SJSA1 (cell line): ENCODE data around the gene MICU1. TPM values are rescaled to one million over a fixed set of nuclear protein-coding genes. Genes with fewer than 3 reads are reported as not detected.
"Not testable (repeated sequence)": the region's sequence is repeated elsewhere in the genome, so short reads cannot be mapped to it uniquely, and the experiment has no call there.

Experiments used
- DNase-seq, 2 experiments: peaks; one replicate each; pipeline ENCODE4 v3.0.0-alpha.2; 2015 to 2020; ENCODE audit warnings: low spot score in 2 of 2, low read depth in 1 of 2
- H3K27ac ChIP-seq: fragments of 250-450 bp; sonication (Bioruptor Pico); 2 replicates; pipeline ENCODE4 v1.5.1; 2020; ENCODE audit warnings: mild to moderate bottlenecking, moderate library complexity
- H3K27me3 ChIP-seq: fragments of 250-450 bp; sonication (Bioruptor Pico); replicated peaks from 2 replicates; pipeline ENCODE4 v1.5.1; 2020; ENCODE audit warnings: mild to moderate bottlenecking, moderate library complexity
- H3K36me3 ChIP-seq: fragments of 250-450 bp; sonication (Bioruptor Pico); 2 replicates; pipeline ENCODE4 v1.5.1; 2020; ENCODE audit warnings: mild to moderate bottlenecking
- H3K4me1 ChIP-seq: fragments of 250-450 bp; sonication (Bioruptor Pico); replicated peaks from 2 replicates; pipeline ENCODE4 v1.6.1; 2021; ENCODE audit warnings: mild to moderate bottlenecking
- H3K4me3 ChIP-seq: fragments of 250-450 bp; sonication (Bioruptor Pico); 2 replicates; pipeline ENCODE4 v1.5.1; 2020; ENCODE audit warnings: mild to moderate bottlenecking
- H3K9me3 ChIP-seq: fragments of 250-450 bp; sonication (Bioruptor Pico); replicated peaks from 2 replicates; pipeline ENCODE4 v1.5.1; 2020; ENCODE audit warnings: mild to moderate bottlenecking
- total RNA-seq: library from RNA; depleted of rRNA; stranded (reverse); fragments of >200 nt; shearing (Covaris generic); gene quantifications from 2 replicates; pipeline ENCODE4 v1.2.3, GENCODE V29; 2014

MICU1 gene
- total RNA-seq, 1 experiment from 2014 or later, result 57.1 TPM

DNA sequence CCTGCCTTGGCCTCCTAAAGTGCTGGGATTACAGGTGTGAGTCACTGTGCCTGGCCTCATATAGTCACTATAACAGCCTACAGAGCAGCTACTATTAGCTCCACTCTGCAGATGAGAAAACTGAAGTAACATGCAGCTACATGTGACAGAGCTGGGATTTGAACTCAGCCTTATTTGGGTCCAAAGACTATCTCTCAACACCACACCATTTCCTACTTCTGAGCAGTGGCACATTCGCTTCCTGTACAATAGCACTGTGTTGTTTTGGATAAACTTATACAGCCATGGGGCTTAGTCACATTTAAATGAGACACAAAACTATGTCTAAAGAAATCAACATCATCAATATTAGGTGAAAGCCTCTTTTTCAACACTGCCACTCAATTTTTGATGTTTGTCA is 201.3 kb downstream of the MICU1 start:
- DNase-seq, result no peak
- Histone ChIP-seq H3K4me1 (no peaks in the 10 kb centered on the region), H3K9me3 (0 out of 2 replicates have a peak, but pooled peaks cover 4% of the 10 kb centered on the region), H3K27ac (no peak overlapping the region), H3K4me3 (no peak overlapping the region), H3K36me3 (peaks cover 19% of the 10 kb centered on the region), H3K27me3 (no peaks in the 10 kb centered on the region)

DNA sequence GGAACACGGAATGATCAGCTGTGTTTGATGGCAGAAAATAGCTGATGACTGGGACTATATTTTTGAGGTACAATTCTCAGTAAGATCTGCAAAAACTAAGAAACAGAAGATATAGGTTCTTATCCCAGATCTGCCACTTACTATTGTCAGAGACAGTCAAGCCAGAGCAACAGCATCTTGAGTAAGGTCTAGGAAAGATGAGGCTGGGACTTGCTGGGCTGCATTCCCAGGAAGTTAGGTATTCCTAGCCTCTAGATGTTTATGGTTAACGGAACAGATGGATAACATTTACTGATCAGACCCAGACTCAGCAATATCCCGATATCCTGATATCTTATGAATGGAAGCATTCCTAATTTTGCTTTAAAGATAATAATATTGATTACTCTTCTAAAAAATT is 202.5 kb downstream of the MICU1 start:
- no peaks in the 10 kb centered on the region for H3K27me3 ChIP-seq
- 0 out of 2 replicates have a peak, but pooled peaks cover 4% of the 10 kb centered on the region for H3K9me3 ChIP-seq
- no peaks in the 10 kb centered on the region for H3K4me1 ChIP-seq
- H3K4me3 ChIP-seq, result no peak overlapping the region
- DNase-seq, result no peak
- H3K27ac ChIP-seq, result no peak overlapping the region
- H3K36me3 ChIP-seq, result peaks cover 19% of the 10 kb centered on the region

DNA sequence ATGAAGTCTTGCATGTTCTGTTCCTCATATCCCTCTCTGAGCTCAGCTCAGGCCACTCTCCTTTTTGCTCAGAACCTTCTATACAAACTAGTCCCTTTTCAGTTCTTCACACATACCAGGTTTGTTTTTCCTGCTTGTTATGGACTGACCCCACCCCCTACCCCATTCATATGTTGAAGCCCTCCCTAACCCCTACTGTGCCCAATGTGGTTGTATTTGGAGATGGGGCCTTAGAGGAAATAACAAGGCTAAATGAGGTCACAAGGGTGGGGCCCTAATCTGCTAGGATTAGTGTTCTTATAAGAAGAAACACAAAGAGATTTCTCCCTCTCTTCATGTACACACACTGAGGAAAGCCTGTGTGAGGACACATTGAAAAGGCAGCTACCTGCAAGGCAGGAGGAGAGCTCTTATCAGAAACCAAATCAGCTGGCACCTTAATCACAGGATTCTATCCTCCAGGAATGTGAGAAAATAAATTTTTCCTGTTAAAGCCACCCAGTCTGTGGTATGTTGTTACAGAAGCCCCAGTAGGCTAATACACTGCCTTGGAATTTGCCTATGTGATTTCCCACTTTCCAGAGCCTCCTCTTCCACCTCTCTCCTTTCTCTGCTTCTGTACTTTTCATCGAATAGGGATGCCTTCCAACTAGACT is 203.9 kb downstream of the MICU1 start:
- no peak overlapping the region for H3K27ac ChIP-seq
- peaks cover 19% of the 10 kb centered on the region for H3K36me3 ChIP-seq
- no peaks in the 10 kb centered on the region for H3K4me1 ChIP-seq
- DNase-seq, result no peak
- H3K4me3 ChIP-seq, result no peak overlapping the region
- no peaks in the 10 kb centered on the region for H3K27me3 ChIP-seq
- H3K9me3 ChIP-seq, result peaks cover 4% of the 10 kb centered on the region; the same call in 1 of the 2 replicates

DNA sequence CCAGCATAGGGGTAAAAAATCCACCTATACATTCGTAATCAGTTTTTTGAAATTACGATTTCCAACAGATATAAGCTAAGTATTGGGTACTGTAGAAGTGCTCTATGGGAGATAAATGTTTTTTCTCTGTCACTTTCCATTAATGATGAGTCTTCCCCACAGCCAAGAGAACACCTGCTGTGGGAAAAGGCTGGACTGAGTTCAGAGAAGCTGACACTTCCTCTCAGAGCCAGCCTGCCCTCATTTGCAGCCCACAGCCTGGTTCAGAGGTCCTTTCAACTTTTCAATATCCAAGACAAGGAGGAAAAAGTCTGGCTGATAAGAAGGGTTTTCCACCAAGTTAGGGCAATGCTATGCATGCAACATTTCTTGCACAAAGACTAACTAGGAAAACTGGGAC is 206.6 kb downstream of the MICU1 start:
- Histone ChIP-seq H3K4me1 (no peaks in the 10 kb centered on the region), H3K27me3 (no peaks in the 10 kb centered on the region), H3K36me3 (peaks cover 19% of the 10 kb centered on the region), H3K9me3 (peaks cover 4% of the 10 kb centered on the region; the same call in 1 of the 2 replicates), H3K4me3 (no peak overlapping the region), H3K27ac (no peak overlapping the region)
- DNase-seq, result no peak

DNA sequence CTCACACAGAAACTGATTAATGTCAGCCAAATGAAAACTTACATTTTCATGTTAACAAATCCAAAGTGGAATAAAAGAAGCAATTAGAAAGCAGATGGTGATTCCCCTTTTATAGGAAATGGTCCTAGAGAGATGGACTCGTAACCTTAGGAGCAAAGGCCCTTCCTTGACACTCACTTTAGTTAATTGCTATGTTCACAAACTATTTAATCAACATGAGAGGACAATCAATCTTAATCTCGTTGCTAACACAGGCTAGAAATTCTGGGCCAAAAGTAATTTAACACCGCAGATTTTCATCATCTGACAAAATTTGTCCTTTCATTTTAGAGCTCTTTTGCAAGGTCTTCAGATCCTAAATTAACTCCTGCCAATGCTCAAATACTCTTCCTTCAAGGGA is 207.2 kb downstream of the MICU1 start:
- Histone ChIP-seq H3K36me3 (peaks cover 19% of the 10 kb centered on the region), H3K4me3 (no peak overlapping the region), H3K4me1 (no peaks in the 10 kb centered on the region), H3K9me3 (peaks cover 4% of the 10 kb centered on the region; the same call in 1 of the 2 replicates), H3K27ac (no peak overlapping the region), H3K27me3 (no peaks in the 10 kb centered on the region)
- DNase-seq, result no peak

DNA sequence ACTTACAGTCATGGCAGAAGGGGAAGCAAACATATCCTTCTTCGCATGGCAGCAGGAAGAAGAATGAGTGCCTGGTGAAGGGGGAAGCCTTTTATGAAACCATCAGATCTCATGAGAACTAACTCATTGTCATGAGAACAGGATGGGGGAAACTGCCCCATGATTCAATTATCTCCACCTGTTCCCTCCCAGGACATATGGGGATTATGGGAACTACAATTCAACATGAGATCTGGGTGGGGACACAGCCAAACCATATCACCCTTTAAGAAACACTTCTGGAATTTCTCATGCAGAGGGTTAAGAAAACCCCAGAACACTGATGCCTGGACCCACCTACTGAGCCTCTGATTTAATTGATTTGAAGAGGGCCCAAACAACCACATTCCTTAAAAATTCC is 207.9 kb downstream of the MICU1 start:
- Histone ChIP-seq H3K4me1 (no peaks in the 10 kb centered on the region), H3K36me3 (peaks cover 19% of the 10 kb centered on the region), H3K9me3 (peaks cover 4% of the 10 kb centered on the region; the same call in 1 of the 2 replicates), H3K27me3 (no peaks in the 10 kb centered on the region), H3K4me3 (no peak overlapping the region), H3K27ac (no peak overlapping the region)
- DNase-seq, result no peak

DNA sequence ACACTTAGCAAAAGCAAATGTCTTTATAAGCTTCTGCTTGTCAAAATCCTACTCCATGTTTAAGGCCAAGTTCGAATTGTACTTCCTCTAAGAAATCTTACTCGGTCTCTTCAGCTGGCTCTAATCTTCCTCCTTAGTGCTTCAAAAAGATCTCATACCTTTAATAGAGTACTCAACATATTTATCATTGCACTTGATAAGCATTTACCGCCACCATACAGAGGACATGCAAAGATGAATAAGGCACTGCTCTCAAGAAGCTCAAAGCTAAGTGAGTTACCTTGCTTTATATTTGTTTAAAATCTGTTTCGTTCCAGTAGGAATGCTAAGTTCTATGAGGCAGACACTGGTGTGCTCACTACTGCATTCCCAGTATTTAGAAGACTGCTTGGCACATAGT is 209.2 kb downstream of the MICU1 start:
- Histone ChIP-seq H3K36me3 (peaks cover 12% of the 10 kb centered on the region), H3K9me3 (no peaks in the 10 kb centered on the region; the same call in 1 of the 2 replicates), H3K4me1 (no peaks in the 10 kb centered on the region), H3K27me3 (no peaks in the 10 kb centered on the region), H3K27ac (no peak overlapping the region), H3K4me3 (no peak overlapping the region)
- no peak for DNase-seq

DNA sequence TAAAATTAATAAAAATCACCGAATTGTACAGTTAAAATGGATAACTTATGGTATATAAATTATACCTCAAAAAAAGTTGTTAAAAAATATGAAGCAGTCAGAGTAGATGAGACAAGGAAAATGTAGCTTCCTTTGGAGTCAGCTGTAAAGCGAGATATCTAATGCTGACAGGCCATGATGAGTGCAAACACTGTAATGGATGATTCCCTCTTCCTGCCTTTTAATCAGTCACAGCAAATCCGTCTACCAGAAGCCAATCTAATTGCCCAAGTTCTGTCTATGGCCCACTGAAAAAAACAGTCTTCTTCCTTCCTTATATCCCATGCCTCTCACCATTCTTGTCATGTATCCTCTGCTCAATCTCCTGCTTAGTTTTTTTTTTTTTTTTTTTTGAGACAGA is 211.2 kb downstream of the MICU1 start:
- Histone ChIP-seq H3K27ac (no peak overlapping the region), H3K4me3 (no peak overlapping the region), H3K36me3 (no peaks in the 10 kb centered on the region), H3K4me1 (peaks cover 15% of the 10 kb centered on the region), H3K27me3 (no peaks in the 10 kb centered on the region), H3K9me3 (no peaks in the 10 kb centered on the region; the same call in 1 of the 2 replicates)
- no peak for DNase-seq

DNA sequence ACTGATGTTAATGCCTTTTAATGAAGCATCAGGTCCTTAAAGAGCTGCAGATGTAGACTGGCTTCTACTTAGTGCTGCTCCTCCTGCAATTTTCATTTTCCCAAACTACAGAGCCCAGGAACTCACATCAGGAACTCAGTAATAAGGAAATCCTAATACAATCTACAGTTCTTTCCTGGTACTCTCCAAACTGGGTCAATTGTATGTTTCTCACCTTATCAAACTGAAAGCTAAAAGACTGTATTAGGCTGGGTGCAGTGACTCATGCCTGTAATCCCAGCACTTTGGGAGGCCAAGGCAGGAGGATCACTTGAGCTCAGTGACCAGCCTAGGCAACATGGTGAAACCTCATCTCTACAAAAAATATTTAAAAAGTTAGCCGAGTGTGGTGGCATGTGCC is 216.7 kb downstream of the MICU1 start:
- no peak overlapping the region for H3K4me3 ChIP-seq
- H3K9me3 ChIP-seq, result no peaks in the 10 kb centered on the region
- peaks cover 22% of the 10 kb centered on the region for H3K4me1 ChIP-seq
- 0 out of 2 replicates have a peak overlapping the region, but pooled peaks have one; percentile 5 for H3K27ac ChIP-seq
- no peaks in the 10 kb centered on the region for H3K36me3 ChIP-seq
- DNase-seq, result no peak
- H3K27me3 ChIP-seq, result no peaks in the 10 kb centered on the region

DNA sequence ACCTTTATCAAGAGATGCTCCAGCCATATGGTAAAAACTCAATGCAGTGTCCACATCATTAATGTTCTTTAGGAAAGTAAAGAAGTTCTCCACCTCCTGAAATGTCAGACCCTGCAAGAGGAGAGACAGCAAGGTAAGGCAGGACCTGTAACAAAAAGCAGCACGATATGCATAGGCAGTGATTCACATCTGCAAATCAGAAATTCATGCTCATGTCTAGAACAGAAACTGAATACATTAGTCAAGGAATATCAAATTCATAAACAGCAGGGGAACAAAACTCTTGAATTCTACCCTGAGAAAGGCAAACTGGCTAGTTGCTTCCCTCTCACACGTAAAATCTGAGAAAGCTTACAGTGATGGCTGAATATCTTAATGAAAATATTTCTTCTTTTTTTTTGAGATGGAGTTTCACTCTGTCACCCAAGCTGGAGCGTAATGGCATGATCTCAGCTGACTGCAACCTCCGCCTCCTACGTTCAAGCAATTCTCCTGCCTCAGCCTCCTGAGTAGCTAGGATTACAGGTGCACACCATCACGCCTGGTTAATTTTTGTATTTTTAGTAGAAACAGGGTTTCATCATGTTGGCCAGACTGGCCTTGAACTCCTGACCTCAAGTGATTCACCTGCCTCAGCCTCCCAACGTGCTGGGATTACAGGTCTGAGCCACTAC is 217.8 kb downstream of the MICU1 start:
- Histone ChIP-seq H3K27me3 (no peaks in the 10 kb centered on the region), H3K27ac (no peak overlapping the region), H3K36me3 (no peaks in the 10 kb centered on the region), H3K4me3 (no peak overlapping the region), H3K4me1 (peaks cover 22% of the 10 kb centered on the region), H3K9me3 (no peaks in the 10 kb centered on the region)
- no peak for DNase-seq

DNA sequence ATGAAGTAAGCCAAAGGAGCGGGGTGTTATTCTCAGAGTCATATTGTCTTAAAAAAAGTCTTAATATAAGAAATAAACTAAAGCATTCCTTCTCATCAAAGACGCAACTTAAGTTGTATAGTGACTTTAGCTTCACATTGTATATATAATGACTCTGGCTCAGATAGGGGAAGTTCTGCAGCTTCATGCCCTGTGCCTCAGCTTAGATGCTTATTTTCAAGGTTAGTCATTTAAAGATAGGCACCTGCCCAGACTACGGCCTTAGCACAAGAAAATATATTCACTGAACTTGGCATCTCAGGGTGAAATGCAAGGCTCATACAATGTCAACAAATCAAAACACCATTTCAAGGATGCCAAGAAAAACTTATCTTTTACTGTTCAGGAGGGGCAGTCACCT is 218.4 kb downstream of the MICU1 start:
- Histone ChIP-seq H3K36me3 (no peaks in the 10 kb centered on the region), H3K27ac (no peak overlapping the region), H3K9me3 (no peaks in the 10 kb centered on the region), H3K27me3 (no peaks in the 10 kb centered on the region), H3K4me1 (peaks cover 22% of the 10 kb centered on the region), H3K4me3 (no peak overlapping the region)
- no peak for DNase-seq

DNA sequence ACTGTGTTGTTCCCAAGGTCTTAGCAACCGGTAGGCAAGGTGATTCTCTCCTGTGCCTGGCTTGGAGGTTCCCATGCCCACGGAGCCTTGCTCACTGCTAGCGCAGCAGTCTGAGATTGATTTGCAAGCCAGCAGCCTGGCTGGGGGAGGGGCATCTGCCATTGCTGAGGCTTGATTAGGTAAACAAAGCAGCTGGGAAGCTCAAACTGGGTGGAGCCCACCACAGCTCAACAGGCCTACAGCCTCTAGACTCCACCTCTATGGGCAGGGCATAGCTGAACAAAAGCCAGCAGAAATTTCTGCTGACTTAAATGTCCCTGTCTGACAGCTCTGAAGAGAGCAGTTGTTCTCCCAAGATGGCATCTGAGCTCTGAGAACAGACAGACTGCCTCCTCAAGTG is 230.3 kb downstream of the MICU1 start:
- H3K36me3 ChIP-seq, H3K27me3 ChIP-seq, H3K27ac ChIP-seq, H3K4me1 ChIP-seq, H3K9me3 ChIP-seq, H3K4me3 ChIP-seq: not testable (repeated sequence)
- DNase-seq, result peak in 1 of 2 experiments; percentile 45

DNA sequence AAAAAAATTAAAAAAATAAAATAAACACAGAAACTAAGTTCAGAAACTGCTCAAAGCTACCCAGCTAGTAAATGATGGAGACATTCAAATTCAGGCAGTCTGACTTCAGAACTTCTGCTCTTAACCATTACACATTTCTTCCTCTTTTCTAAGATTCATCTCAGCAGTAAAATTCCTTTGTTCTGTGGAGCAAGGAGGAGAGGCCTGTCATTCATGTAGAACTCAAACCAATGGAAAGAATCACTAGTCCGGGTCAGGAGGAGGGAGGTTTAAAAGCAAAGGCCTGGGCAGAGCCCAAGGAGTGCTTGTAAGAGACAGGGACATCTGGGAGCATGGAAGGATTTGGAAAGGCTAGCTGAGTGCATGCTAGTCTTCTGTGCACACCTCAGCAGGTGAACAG is 233.3 kb downstream of the MICU1 start:
- Histone ChIP-seq H3K27me3 (no peaks in the 10 kb centered on the region), H3K27ac (no peak overlapping the region), H3K9me3 (no peaks in the 10 kb centered on the region), H3K4me3 (no peak overlapping the region), H3K36me3 (no peaks in the 10 kb centered on the region; the same call in 1 of the 2 replicates), H3K4me1 (no peaks in the 10 kb centered on the region)
- no peak for DNase-seq

DNA sequence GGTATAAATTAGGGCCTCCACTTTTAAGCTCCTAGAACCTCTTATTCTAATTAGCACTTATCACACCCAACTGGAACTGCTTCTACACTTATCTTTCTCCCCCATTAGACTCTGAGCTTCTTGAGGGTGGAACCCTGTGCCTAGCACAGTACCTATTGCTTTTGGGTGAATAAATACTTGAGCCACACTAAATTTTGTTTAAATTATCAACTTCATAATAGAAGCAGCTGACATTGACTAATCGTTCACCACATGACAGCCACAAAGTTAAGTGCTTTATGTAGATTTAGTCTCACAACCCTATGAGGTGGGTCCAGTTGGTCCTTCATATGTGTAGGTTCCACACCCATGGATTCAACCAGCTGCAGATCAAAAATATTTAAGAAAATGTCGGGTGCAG is 235.1 kb downstream of the MICU1 start:
- no peaks in the 10 kb centered on the region for H3K27me3 ChIP-seq
- no peak overlapping the region for H3K4me3 ChIP-seq
- no peaks in the 10 kb centered on the region; the same call in 1 of the 2 replicates for H3K36me3 ChIP-seq
- H3K4me1 ChIP-seq, result no peaks in the 10 kb centered on the region
- no peak for DNase-seq
- no peaks in the 10 kb centered on the region for H3K9me3 ChIP-seq
- H3K27ac ChIP-seq, result no peak overlapping the region
